ENCODE measurements around the gene ARHGAP26.
"Not testable (repeated sequence)": the region's sequence is repeated elsewhere in the genome, so short reads cannot be mapped to it uniquely, and the experiment has no call there.

The ARHGAP26 gene

DNA sequence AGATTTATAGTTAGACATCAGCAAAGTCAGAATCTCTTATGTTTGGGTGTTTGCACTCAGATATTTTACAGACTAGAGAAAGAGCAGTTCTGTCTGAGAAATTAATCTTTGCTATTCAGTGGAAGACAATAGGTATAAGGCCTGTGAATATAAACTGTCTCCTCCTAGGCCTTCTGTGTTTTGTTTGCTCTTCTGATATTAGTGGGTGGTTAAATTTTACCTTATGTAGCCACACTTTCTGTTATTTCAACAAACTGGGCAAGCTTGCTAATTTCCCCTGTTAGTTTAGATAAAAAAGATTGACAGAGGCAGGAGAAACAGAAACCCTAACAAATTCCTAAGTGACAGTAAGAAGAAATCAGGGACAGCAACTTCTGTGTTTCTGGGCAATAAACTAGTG is 141.6 kb downstream of the ARHGAP26 start:
- no peak for DNase-seq

DNA sequence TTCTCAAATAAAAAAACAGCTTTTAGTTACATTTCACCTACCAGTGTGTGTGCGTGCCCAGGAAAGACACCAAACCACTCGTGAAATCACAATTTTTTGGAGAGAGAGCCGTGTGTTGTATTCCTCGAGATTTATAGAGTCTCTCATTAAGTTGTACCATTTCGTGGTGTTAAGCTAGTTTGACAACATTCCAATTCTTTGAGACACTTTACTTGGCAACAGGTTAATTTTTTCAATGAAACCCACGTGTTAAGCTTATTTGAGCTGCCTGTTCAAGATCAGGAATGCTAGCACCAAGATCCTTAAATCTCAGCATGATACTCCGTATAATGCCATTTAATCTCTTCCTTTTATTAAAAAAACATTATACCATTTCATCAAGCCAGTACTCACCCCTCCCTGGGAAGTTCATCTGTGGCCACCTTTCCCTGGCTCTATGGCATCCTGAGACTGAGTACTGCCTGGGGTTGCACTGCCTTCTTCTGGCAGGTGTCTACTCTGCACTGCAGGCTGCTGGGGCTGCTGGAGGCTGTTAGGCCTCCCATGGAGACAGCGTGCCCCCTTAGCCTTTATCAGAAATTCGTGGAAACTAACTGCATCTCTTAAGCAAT is 143.7 kb downstream of the ARHGAP26 start:
- DNase-seq = no peak

DNA sequence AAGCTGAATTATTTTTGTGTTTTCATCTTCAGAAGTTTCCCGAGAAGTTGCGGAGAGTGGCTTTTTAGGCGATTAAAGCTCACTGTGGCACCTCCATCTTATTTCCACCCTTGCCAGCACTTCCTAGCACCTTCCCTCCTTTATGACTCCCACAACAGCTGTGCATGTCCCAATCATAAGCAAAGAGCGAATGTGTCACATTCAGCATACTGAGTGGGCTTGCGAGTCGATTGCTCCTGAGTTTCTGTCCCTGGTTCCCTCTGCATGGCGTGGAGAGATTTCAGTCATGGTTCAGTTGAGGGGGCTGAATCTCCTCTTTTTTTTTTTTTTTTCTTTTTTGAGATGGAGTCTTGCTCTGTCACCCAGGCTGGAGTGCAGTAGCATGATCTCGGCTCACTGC is 144.9 kb downstream of the ARHGAP26 start:
- no peak for DNase-seq

DNA sequence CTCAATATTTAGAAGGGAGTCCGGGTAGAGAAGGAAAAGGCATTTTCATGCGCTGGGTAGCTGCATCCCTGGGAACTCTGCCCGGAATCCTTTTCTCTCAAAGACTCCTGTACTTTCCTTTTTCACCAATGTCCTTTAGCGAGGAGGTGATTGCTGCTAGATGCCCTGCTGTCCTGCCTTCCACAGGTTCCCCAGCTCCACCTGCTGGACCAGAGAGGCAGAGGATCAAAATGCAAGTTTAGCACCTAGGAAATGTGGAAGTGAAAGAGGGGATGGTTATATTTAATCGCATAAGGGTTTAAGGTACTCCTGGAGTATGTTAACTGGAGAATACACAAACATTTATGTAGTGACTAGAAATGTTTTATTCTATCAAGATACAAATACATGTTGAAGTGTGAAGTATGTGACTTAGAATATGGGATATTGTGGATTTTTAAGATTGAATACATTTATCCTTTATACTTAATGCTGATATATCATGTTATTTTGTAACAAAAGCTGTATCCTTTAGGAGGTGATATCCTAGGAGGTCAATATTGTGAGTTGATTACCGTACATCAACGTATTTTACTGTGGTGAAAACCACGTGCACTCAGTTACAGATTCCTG is 145.7 kb downstream of the ARHGAP26 start:
- DNase-seq = no peak

DNA sequence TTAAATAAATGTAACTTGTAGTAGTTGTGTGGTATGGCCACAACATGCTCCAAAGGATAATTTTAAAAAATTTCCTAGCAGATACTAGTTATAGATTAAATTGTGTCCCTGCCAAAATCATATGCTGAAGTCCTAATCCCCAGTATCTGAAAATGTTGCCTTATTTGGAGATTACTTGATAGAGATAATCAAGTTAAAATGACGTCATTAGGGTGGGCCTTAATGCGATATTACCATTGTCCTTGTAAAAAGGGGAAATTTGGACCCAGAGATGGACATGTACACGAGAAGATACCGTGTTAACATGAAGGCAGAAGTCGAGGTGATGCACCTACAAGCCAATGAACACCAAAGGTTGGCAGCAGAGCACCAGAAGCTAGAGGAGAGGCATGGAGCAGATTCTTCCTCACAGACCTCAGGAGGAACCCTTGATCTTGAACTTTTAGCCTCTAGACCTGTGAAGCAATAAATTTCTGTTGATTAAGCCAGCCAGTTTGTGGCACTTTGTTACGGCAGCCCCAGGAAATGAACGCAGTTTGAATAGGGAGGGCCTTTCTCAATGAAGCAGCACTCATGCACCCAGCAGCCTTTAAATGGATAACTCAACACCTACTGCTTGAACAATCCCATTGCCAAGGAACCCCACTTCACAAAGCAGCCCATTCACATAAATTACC is 148.9 kb downstream of the ARHGAP26 start:
- DNase-seq = no peak

DNA sequence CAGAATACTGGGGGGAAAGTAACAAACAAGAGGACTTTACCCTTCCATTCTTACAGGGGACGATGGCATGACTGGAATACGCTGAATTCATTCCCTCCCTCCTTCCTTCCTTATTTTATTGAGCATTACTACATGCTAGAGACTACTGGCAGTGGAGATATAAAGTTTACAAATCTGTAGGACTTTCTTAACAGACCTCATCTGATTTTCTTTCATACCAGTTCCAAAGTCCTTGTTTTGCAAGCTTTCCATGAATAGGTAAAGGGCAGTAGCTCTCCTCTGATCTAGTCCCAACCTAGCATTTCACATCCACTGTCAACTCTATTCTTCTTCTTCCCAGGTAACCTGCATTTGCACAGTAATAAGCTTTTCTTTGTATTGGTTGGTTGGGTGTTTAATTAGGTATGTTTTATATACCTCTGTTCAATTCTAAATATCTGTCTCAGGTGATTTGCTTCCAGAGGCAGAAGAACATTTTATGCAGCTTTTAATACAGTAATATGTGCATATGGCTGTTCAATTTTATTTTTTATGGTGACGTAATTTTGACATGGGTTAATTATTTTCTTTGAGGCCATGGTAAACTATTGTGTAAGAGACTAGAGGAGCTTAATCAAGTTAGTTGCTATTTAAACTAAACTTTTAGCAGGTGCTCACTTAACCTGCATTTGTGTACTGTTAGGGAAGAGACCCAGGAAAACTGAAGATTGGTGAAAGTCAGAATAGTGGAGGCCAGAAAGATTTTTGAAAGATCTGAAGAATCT is 150.9 kb downstream of the ARHGAP26 start:
- DNase-seq = no peak

DNA sequence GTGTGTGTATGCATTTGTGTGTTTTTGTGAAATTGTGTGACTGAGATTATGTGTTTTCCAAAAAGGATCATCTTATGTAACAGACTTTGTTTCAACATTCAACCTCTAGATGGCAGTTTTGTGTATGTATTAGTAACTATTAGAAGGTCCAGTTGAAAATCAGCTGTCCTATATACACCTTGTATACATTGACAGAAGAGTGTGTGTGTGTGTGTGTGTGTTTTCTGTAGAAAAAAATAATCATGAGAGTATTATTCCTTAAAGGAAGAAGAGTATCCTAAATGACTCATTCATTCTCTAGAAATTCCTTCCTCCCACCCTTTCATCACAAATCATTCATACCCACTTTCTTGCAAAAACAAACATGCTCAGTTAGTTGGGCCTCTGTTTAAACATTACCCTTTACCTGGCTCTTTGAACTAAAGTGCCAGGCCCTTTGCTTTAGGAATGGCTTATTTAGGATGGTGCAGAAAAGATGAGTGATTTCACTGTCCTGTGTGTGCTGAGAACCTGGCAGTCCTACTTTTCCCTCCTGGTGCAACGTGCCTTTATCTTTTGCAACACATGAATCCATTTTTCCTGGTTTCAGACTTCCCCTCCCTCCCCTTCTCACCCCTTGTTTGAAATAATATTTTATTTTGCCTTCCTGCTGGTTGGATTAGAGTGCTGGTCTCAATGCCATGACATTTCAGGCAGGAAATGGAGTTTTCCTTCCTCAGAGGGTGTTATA is 152.2 kb downstream of the ARHGAP26 start:
- DNase-seq = no peak

DNA sequence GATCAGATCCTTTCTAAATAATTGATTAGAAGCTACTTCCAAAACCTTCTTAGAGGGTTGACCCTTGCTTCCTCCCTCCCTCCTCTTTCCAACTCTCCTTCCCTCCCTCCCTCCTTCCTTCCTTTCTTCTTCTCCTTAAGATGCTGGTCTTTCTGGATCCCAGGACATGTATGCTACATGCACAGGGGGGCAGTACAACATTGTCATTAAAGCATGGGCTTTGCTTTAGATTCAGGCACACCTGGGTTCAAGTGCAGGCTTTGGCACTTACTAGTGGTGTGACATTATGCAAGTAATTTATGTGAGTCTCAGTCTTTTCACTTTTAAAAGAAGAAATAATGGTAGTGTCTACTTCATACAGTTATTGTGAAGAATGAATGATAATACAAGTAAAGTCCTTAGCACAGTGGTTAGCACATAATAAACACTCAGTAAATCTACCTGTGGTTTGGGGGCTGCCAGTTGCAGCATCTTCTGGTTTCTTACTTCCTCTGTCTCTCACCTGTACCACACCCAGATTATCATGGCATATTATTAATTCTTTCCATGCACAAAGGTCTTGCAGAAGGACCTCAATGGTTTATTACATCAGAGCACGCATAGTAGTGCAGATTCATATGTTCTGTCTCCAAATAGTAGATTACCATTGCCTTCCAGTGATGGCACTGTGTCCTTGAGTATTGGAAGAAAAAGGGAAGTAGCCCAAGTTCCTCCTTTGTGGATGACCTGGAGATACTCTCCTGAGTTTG is 154.1 kb downstream of the ARHGAP26 start:
- no peak for DNase-seq

DNA sequence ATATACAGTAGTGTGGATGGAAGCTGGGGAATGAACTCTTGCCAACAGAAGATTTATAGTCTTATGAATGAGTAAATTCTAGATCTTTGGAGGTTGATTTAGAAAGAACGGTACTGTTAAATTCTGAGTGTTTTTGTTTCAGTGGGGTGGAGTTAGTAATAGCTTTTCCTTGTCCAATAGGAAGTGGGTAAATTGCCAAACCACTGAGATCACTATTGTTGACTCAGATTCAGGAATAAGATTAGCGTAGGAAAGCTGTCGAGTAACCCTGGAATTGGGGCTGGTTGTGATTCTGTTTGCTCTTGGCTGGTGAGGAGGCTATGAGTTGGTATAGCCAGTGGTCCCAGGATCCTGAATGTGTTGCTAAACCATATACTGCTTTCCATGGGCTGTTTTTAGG is 155.6 kb downstream of the ARHGAP26 start:
- no peak for DNase-seq

DNA sequence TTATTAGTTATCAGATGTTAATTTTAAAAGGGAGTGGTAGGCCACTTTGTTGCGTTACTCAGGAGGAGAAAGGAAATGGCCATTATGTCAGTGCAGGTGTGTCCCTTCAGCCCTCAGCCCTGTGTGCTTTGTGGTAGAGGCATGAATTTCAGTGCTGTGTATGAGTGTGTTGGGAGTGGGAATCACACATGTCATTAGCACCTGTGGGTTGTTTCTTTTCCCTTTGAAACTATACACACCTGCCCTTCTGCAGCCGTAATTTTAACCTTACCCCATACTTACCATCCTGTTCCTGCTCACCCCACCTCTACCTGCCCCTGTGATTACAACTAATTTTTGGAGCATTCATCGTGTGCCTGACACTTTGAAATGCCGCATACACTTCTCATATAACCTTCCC is 156.4 kb downstream of the ARHGAP26 start:
- no peak for DNase-seq

DNA sequence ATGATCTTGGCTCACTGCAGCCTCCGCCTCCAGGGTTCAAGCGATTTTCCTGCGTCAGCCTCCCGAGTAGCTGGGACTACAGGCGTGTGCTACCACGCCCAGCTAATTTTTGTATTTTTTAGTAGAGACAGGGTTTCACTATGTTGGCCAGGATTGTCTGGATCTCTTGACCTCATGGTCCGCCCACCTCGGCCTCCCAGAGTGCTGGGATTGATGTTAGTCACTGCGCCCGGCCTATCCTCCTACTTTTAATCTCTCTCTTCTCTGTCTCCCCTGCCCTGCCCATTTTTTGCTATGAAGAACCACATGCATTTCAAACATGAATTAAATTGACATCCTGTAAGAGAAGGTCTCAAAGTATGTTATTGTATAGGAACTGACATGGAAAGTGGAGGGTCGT is 158.8 kb downstream of the ARHGAP26 start:
- DNase-seq = not testable (repeated sequence)

DNA sequence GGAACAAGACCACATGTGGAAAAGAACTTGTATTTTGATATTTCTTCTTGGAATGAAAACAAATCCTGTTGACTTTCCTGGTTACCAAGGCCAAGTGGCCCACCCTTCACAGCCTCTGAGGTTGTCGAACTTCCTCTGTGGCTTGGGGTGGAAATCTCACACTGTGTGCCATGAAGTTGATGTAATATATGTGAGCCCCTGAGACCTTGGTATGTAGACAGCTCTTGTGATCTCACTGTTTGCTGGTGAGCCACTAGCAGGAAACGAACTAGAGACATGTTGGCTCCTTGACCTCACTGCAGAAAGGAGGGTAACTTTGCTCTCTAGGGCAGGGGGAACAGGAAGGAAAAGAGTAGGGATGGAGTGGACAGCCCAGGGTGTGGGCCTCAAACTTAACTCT is 159.4 kb downstream of the ARHGAP26 start:
- no peak for DNase-seq

DNA sequence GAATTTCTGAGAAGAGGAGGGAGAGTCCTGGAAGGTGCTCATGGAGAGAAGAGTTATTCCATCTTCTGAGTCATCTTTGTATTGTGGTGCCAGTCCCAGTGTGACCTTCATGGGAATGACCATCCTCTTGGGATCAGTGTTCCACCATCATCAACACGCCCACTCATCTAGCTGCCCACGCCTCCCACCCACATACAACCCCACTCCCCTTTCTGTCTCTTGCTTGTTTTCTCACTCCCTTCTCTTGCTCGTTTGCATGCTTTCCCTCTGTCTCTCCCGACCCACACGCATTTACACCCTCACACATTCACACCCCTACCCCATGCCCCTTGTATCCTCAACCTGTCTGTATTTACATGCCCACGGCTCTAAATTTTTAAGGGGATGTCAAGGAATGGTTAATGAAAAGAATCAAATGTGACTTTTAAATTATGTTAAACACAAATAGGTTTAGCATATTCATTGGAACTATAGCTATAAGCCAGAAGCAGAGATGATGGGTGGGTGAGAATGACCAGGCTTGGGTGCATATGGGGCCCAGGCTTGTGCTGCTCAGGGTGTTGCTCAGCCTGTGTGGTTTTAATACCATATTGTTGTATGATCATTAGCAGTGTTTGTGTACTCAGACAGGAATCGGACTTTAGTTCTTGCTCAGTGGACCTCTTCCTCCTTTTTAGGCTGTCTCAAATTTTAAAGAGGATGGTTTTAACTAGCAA is 160.4 kb downstream of the ARHGAP26 start:
- DNase-seq = no peak

DNA sequence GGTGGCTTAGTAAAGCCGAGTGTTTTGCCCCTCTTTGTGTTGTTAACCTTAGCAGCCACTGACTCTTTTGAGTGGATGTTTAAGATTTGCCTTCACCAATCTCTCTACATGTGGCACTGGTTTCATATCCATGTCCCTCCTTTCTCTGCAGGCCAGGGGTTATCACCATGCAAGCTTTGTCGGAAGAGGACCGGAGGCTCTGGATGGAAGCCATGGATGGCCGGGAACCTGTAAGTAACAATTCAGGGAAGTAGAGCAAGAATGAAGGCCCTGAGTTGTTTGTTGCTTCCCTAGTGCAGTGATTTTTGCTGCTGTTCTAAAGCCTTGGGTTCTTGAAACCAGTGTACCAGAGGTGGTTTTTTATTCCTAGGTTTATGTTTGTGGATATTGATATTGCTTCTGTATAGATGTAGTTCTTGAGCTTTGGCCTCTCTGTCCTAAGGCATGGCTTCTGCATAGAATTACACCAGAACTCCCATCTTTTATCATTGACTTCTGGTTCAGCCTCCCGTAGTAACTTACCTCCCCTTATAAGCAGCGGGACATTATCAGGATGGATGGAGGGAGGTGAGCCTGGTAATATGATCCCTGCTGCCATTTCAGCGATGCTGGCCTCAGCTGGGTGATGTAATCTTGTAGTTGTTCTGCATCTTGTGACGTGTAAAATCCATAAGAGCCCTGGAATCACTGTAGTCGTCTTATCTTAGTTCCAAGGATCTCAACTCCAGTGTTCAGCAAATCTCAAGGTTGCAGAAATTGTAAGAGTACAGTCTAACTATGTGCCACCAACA is 161.9 kb downstream of the ARHGAP26 start:
- DNase-seq = no peak

DNA sequence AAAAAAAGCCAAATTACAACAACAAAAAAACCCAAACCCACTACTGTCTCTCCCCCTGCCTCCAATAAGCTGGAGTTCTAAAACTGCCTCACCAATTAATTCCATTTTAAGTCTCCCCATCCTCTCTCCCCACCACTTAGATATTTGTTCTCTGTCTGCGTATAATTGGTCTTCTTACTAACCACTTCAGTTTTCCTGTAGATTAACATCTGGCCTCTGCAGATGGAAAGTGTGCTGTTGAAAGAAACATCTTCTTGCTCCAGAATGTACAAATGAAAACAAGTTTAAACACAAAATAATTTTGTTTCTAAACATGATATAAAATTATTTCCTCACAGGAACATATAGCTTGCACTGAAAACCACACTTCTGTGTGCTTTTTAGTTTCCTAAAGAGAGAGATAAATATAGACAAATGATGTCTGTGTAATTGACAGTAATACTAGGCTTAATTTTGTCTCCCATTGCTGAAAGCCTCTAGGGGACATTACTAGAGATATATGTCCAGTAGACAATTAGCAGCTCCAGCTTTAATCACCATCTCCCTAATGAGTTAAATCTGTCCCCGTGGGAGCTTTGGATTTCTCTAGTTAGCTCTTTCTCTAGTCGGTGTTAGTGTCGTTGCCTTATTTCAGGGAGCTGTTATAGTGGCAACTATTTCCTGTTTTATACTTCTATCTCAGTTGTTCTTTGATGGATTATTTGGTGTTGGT is 164.0 kb downstream of the ARHGAP26 start:
- DNase-seq = no peak

DNA sequence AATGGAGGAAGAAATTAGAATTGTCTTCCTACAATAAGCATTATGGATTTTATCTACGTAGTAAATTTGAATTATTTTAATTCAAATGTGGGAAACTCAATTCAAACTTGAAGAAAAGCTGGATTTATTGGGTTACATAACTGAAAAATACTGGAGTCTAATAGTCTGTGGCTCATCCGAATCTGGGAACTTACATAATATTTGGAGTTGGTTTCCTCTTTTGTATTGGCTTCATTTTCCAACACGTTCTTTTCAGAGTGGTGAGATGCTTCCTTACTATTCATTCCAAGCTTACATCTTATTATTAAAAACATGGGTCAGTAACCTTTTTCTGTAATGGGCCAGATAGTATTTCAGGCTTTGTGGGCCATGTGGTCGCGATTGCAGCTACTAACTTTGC is 164.8 kb downstream of the ARHGAP26 start:
- no peak for DNase-seq

DNA sequence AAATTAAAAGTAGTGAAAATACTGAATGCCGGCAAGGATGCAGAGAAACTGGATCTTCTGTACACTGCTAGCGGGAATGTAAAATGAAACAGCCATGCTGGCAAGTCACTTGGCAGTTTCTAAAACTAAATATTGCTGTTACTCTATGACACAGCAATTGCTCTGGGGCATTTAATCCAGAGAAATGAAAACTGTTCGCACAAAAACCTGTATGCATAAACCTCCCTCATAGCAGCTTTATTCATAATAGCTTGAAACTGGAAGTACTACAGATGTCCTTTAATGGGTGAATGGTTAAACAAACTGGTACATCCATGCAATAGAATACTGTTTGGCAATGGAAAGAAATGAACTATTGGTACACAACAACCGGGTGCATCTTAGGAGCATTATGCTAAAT is 167.2 kb downstream of the ARHGAP26 start:
- DNase-seq = no peak

DNA sequence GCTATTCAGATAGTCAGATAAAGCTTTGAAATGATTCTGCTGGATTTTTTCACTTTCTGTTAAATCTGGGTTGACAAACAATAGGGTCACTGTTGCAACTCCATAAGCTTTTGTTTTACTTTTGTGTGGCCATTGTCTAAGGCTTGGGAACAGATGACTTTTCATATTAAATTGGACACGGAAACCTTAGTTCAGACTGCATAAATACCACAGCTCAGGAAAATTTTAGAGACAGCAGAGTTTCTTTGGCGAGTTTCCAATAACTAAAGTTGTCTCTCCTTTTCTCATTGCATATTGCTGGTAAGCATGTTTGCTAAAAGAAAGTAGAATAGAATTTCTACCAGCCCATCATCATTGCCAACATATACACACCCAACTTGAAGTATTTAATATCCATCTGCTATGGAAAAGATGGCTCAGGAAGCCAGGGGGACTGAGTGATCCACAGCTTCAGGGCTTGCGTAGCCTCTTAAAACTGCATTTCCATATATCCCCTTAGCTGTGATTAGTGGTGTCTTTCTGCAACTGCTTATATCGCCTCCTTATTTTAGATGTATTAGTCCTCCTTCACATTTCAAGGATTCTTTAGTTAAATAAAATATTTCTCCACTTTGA is 168.2 kb downstream of the ARHGAP26 start:
- no peak for DNase-seq

DNA sequence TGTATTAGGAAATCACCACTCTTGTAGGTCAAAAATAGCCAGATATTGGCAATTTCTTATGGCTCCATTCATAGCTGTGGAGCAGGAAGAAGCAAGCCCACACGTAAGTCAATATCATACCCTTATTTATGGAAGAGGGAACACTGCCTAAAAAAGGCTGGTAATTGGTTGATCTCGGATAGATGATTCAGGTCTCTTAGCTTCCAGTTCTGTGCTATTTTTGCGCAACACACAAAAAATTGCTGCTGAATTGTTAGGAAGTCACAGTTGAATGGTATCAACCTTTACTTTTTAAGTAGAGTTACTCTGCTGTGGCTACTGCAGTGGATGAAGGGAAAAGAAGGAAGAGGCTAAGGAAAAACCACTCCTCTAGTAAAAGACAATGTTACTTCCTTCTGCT is 168.8 kb downstream of the ARHGAP26 start:
- DNase-seq = no peak

DNA sequence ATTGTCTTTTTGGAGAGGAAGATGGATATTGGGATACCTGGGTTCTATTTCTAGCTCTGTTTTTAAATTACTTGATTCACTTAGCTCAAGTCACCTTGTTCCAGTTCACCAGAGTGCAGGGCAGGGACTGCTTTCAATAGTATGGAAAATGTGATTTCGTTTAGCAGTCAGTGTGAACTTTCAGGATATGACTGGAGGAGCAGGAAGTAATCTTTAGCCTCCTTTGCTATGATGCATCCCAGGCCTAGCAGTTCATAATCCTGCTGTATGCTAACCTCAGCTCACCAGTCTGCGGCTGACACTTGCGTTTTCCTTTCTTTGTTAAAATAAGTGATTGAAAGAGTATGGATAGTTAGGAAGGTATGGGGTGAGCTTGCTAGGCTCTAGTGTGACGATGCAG is 169.7 kb downstream of the ARHGAP26 start:
- no peak for DNase-seq

Data from activated CD4-positive, alpha-beta T cell treated with anti-CD3 and anti-CD28 coated beads for 1 hour (primary cell).